ENCODE data around the gene KIF21A. TPM values are rescaled to one million over a fixed set of nuclear protein-coding genes. Genes with fewer than 3 reads are reported as not detected.

The KIF21A gene
- total and polyA plus RNA-seq, 12 donors, result 5.8 to 29.7 (median 11.0) TPM

DNA sequence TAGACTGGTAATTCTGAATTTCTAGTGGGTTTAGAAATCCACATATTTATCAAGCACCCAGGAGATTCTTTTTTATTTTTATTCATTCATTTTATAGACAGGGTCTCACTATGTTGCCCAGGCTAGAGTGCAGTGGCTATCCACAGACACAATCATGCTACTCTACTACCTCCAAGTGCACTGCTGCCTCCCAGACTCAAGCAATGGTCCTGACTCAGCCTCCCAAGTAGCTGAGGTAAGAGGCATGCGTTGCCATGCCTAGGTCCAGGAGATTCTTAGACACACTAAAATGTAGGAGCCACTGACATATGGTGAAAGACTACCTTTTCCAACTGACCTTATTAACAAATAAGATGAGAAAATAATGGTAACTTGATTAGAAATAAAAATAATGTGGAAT is 38.9 kb downstream of the KIF21A start:
- peaks cover 0 to 7% of the 10 kb centered on the region in 2 donors for H3K4me1 ChIP-seq (replicated peaks in 1 of 2)
- DNase-seq, result no peak
- intact Hi-C loops (cut with DNase I), result no loop called here
- WGBS, 4 donors, result 90 to 100% (median 96%) methylated on average over 1 of the region's 1 CpG
- TF ChIP-seq, protein P1, sequence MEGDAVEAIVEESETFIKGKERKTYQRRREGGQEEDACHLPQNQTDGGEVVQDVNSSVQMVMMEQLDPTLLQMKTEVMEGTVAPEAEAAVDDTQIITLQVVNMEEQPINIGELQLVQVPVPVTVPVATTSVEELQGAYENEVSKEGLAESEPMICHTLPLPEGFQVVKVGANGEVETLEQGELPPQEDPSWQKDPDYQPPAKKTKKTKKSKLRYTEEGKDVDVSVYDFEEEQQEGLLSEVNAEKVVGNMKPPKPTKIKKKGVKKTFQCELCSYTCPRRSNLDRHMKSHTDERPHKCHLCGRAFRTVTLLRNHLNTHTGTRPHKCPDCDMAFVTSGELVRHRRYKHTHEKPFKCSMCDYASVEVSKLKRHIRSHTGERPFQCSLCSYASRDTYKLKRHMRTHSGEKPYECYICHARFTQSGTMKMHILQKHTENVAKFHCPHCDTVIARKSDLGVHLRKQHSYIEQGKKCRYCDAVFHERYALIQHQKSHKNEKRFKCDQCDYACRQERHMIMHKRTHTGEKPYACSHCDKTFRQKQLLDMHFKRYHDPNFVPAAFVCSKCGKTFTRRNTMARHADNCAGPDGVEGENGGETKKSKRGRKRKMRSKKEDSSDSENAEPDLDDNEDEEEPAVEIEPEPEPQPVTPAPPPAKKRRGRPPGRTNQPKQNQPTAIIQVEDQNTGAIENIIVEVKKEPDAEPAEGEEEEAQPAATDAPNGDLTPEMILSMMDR (IDR thresholded peaks at IDR 0.05), result no peak
- no peak for TF ChIP-seq POLR2A (IDR thresholded peaks at IDR 0.05)
- H3K36me3 ChIP-seq (replicated peaks in 1 of 2), result no peaks in the 10 kb centered on the region
- H3K27me3 ChIP-seq, result no peaks in the 10 kb centered on the region
- H3K9me3 ChIP-seq (replicated peaks in 1 of 3), result peaks cover 0 to 6% (median 0%) of the 10 kb centered on the region in 3 donors
- H3K4me3 ChIP-seq, result no peak overlapping the region
- no peak overlapping the region for H3K27ac ChIP-seq

DNA sequence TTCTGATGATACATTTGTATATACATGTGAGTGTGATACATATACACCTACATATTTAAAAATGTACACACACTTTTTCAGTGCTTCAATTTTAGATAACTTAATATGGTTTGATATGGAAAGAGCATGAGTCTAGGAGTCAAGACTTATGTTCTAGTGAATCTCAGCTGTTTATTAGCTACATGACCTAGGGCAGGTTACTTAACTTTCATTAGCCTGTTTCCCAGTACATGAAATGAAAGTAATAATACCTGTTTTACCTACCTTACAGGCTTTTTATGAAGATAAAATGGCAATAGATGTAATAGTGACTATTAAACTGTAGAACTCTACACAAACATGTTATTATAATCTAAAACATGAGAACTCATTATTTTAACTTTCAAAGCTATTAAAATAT is 39.5 kb downstream of the KIF21A start:
- Histone ChIP-seq H3K4me3 (no peak overlapping the region), H3K9me3 (replicated peaks in 1 of 3) (peaks cover 0 to 6% (median 0%) of the 10 kb centered on the region in 3 donors), H3K27me3 (no peaks in the 10 kb centered on the region), H3K36me3 (replicated peaks in 1 of 2) (no peaks in the 10 kb centered on the region), H3K27ac (no peak overlapping the region), H3K4me1 (replicated peaks in 1 of 2) (peaks cover 0 to 7% of the 10 kb centered on the region in 2 donors)
- TF ChIP-seq, protein P1 (IDR thresholded peaks at IDR 0.05), result no peak
- no peak for TF ChIP-seq POLR2A (IDR thresholded peaks at IDR 0.05)
- no peak for DNase-seq
- intact Hi-C loops (cut with DNase I), result no loop called here

DNA sequence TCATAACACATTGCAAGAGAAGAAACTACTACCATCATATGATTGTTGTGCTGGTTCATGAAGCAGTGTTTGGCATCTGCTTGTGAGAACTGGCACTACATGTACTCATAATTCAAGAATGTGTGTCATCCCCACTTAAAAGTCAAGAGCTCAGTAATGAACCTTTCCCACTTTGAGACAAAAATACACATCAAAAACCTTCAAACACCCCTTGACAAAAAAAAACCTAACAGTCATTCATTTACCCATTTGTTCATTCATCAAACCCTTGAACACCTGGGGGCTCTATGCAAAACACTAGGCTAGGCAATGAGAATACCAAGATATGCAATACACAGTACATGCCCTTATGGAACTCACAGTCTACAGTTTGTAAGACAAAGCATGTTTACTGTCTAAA is 40.0 kb downstream of the KIF21A start:
- Histone ChIP-seq H3K4me3 (no peak overlapping the region), H3K27me3 (no peaks in the 10 kb centered on the region), H3K9me3 (replicated peaks in 1 of 3) (peaks cover 0 to 6% (median 0%) of the 10 kb centered on the region in 3 donors), H3K4me1 (replicated peaks in 1 of 2) (peaks cover 0 to 7% of the 10 kb centered on the region in 2 donors), H3K27ac (no peak overlapping the region), H3K36me3 (replicated peaks in 1 of 2) (no peaks in the 10 kb centered on the region)
- TF ChIP-seq POLR2A (IDR thresholded peaks at IDR 0.05), result no peak
- TF ChIP-seq, protein P1 (IDR thresholded peaks at IDR 0.05), result no peak
- no peak for DNase-seq
- intact Hi-C loops (cut with DNase I), result no loop called here

DNA sequence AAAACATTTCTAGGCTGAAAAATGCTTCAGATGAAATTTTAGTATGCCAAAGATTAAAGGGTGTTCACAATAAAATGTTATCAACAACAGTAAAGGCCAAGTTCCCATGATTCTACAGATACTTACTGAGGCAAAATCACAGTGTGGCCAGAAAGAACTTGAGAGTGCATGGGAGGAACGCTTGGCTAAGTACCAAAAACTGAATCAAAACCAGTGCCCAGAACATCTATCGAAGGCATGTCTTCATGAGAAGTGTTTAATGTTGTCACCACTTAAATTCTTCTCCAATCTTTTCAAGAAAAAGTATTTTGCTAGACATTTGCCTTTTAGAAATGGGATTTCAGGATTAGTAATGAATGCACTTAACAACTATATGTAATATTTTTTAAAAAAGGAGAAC is 41.5 kb downstream of the KIF21A start:
- Histone ChIP-seq H3K27ac (no peak overlapping the region), H3K36me3 (replicated peaks in 1 of 2) (no peaks in the 10 kb centered on the region), H3K4me3 (no peak overlapping the region), H3K27me3 (no peaks in the 10 kb centered on the region), H3K4me1 (replicated peaks in 1 of 2) (no peaks in the 10 kb centered on the region), H3K9me3 (replicated peaks in 1 of 3) (peaks cover 0 to 6% (median 0%) of the 10 kb centered on the region in 3 donors)
- DNase-seq, result no peak
- TF ChIP-seq, protein P1 (IDR thresholded peaks at IDR 0.05), result no peak
- TF ChIP-seq POLR2A (IDR thresholded peaks at IDR 0.05), result no peak
- intact Hi-C loops (cut with DNase I), result no loop called here
- 78 to 86% (median 80%) methylated on average over 2 of the region's 2 CpGs for WGBS, 4 donors
